HL-60 (cell line): Measurements from ENCODE around the gene ZDHHC19.

Experiments
- CTCF ChIP-seq: IDR thresholded peaks from one replicate; pipeline ENCODE4 v1.5.1; 2011; ENCODE audit warnings: low read length, control low read depth, inconsistent platforms; ENCODE audit not compliant: insufficient read depth
- REST ChIP-seq: IDR thresholded peaks from 2 replicates; pipeline ENCODE4 v1.6.1; 2012; ENCODE audit warnings: low read depth; ENCODE audit not compliant: insufficient replicate concordance
- SPI1 ChIP-seq: IDR thresholded peaks from 2 replicates; pipeline ENCODE4 v1.6.1; 2012; ENCODE audit warnings: low read depth, mild to moderate bottlenecking, borderline replicate concordance

GRCh38 chr3:196207833-196208607 lies 3.2 kb downstream of the ZDHHC19 start:
- TF ChIP-seq CTCF (no peak), REST (no peak), SPI1 (no peak)
